ENCODE results near the gene SLC8A3. TPM values are rescaled to one million over a fixed set of nuclear protein-coding genes. Genes with fewer than 3 reads are reported as not detected.

The SLC8A3 gene
- polyA plus RNA-seq, 3 donors = 0.25 to 0.74 (median 0.35) TPM

GRCh38 chr14:70029296-70030132 lies 159.2 kb downstream of the SLC8A3 start:
- DNase-seq = no peak

- peak; percentile 58 for DNase-seq
These were observed 160.8 kb downstream of the SLC8A3 start for GRCh38 chr14:70027785-70028428.

DNA sequence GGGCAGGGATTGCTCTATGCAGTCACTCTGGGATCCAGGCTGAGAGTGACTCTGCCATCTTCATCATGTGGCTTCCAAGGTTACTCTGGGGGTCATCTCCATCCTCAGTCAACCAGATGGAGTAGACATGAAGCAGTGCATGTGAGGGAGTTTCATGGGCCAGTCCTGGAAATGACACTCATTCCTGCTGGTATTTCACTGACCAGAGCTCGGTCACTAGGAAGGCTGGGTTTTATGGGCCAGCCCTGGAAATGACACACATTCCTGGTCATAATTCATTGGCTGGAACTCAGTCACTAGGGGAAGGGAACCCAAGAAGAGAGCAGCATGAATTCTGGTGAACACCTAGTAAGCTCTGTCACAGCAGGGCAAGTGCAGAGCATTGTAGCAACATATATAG lies 164.9 kb downstream of the SLC8A3 start:
- no peak for DNase-seq

- DNase-seq = no peak
These were observed 165.8 kb downstream of the SLC8A3 start for GRCh38 chr14:70022771-70023445.

GRCh38 chr14:70021548-70022220 lies 167.1 kb downstream of the SLC8A3 start:
- no peak for DNase-seq

DNA sequence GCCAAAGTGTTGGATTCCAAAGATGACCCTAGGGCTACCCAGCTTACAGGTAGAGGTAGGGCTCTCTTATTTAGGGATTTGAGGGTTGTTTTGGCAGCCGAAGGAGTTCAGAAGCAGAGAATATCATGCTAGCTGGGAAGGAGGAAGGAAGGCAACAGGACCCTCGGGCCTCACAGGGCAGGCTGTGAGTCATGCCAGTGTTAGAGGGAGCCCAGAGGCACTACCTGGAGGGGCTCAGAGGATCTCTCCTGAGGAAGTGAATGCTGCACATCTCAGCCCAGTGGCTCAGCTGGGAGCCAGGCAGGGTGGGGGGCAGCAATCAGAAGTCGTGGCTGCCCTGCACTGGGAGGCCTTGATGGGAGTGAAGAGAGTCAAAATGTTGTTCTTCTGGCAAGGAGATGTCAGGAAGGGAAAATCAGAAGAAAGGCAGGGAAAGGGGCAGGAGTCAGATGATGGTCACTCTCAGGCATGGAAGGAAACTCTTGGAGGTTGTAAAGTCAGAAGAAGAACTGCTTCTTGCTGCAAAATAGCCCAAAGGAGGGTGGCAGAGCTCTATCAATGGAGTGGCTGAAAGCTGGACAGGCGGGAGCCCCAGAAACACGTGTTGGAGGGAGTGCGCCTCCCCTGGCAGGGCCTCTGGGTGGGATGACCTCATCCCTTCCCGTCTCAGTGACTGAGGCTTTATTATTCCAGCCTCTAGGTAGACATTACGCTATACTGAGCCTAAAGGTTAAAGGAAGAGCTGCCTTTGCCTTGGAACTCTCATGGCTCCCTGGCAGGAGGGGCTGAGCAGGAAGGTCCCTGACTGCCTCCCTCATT lies 168.2 kb downstream of the SLC8A3 start:
- no peak for DNase-seq

DNA sequence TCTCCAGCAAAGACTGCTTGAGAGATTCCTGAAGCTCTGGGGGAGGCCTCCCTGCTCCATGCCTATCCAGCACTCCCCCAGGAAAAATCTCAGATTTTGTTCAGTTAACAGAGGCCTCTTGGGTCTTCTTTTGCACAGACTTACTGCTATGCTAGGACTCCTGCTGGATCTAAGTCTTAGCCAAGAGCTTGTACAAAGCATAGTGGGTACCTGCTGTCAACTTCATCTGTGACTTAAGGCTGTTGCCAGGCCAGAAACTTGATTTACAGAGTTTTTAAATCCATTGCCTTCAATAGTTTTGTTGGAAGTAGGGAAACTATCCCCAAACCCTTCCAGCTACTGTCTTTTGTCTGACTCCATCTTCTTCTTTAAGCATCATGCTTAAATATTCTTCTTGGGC lies 169.1 kb downstream of the SLC8A3 start:
- no peak for DNase-seq

DNA sequence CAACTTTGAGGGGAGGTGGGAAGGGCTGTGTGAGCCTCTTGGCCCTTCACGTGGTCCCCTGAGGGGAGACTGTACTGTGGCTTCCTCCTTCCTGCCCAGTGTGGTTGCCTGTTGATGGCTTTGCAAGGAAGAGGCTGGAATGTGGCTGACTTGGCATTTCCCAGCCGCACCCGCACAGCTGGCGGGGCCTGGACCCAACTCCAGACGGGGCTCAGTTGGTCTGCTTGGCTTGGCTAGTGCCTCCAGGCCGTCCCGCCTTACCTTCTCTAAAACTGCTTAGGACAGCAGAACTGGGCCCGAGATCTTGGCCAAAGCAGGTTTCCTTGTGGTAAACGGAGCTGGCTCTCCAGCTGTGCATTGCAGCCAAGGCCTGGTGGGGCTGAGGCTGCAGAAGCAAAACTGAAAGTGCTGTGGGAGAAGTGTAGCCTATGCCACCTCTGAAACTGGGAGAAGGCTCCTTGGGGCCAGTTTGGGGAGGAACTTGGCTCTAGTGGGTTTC lies 170.0 kb downstream of the SLC8A3 start:
- no peak for DNase-seq

- DNase-seq = no peak
These were observed 170.5 kb downstream of the SLC8A3 start for GRCh38 chr14:70018230-70018629.

DNA sequence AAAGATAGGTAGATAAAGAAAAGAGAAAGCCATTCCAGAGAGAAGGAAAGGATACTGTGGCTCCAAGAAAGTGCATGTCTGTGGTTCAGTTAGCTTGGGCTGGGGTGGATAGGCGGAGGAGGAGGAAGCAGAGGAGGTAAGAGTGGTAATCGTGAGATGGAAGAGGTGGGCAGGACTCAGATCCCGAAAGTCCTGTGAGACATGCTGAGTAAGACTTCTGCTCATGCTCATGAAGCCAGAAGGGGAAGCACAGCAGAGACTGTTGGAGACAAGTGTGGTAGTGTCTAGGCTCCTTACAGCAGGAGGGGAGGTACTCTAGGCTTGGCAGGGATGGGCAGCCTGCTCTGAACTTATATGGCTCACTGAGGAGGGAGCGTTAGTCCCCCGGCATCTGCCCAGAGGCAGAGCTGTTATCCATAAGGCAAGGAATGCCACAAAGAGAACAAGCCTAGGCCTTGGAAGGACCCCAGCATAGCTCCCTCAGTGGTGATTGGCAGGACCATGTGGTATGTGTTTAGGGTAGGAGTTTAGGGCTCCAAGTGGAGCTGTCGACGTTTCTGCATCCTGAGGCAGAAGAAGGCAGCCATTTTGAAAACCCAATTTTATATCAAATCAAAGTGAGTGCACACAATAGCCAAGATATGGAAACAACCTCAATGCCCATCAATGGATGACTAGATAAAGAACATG lies 174.2 kb downstream of the SLC8A3 start:
- no peak for DNase-seq

DNA sequence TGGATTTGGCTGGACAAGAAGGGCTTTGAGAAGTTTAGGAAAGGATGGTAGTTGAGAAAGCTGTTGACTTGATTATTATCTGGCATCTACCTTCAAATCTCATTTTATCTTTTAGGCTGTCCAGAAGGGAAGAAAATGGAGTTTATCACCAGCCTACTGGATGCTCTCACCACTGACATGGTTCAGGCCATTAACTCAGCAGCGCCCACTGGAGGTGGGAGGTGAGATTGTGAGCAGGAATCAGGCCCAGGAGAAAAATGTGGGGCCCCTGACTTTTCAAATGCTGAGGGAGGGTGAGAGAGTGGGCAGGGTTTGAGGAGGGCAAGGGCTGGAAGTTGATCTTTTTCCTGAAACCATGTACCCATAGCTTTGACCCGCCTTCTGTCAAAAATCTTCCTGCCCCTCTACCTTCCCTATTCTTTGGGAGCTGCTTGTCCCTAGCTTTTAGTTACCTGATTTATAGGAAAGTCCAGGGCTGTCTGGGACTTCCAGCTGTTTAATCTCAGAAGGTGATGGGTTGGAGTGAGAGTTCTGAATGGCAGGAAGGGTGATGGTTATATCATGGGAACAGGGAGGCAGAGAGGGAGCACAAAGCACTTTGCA lies 175.4 kb downstream of the SLC8A3 start:
- DNase-seq = no peak

GRCh38 chr14:70011708-70012107 lies 177.0 kb downstream of the SLC8A3 start:
- no peak for DNase-seq

GRCh38 chr14:70011098-70011497 lies 177.7 kb downstream of the SLC8A3 start:
- no peak for DNase-seq

DNA sequence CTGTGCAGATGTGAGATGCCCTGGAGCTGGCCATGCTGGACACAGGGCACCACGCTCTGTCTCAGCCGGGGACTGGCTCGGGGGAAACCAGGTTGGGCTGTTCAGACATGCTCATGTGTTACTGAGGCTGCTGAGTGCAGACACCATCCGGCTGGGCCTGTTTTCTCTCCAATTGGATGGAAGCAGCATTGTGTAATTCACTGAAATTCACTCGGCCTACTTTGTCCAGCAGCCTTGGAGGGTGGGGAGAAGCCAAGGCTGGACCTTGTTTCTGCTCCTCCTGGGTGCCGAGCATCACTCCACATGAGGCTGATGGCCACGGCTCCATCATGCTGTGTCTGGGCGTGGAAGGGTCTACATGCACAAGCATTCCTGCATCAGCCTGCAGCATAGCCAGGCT lies 178.8 kb downstream of the SLC8A3 start:
- DNase-seq = no peak

GRCh38 chr14:70008284-70009262 lies 180.2 kb downstream of the SLC8A3 start:
- DNase-seq = no peak

DNA sequence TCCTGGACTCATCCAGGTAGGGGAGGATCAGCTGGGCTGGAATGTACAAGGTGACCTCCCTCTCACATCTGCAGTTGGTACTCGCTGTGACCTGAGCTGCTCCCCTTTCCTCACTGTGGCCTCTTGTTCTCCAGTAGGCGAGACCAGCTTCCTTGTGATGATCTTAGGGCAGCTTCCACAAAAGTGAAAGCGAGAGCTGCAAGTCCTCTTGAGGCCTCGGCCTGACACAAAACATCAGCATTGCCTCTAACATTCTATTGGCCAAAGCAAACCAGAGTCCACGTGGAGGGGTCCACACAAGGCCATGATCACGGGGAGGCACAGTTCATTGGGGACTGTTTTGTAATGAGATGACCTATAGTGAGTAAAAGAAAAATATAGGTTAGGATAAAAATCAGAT lies 182.1 kb downstream of the SLC8A3 start:
- DNase-seq = no peak

DNA sequence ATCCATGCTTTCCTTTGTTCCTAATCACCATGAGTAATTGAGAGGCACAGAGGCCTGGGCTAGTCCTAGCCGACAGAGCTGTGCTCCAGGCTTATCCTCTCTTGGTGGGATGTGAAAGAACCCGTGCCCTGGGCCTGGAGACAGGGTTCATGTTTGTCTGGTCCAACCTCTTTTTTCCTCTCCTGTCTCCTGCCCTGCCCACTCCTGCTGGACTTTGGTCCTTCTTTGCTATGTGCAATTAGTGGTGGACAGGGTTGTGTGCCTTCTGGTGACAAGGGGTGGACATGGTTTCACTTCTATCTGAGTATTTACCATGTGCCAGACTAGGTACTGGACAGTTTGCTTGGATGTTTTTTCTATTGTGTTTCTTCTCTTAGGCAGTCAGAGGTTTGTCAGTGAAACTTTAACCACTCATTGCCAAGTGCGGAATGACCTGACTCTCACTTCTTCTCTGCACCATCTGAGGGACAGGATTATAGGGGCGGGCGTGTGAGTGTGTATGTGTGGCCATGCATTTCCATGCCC lies 183.4 kb downstream of the SLC8A3 start:
- DNase-seq = no peak

DNA sequence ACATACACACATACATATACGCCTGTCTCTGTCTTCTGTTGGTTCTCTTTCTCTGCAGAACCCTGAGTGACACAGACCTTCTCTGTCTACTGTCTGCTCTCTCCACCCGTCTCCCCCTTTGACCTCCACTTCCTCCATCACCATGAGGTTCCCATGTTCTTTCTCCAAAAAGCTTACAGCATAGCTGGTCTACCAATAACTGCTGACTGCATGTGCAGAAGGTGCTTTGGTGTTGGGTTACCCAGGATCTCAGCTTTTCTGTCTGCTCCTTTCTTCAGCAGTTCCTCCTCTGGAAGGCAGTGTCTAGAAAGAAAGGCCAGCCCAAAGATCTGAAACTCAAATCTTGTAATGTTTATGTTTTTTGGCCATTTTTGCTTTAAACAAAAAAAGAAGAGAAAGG lies 184.0 kb downstream of the SLC8A3 start:
- no peak for DNase-seq

Measured in renal pelvis (tissue), 4 donors.